HepG2 (cell line): ENCODE data around the gene PAM16. TPM values are rescaled to one million over a fixed set of nuclear protein-coding genes. Genes with fewer than 3 reads are reported as not detected.
A peak's percentile ranks its signal among the peaks of the same experiment; 100 is the strongest.

Experiments
- EED ChIP-seq: sonication (generic); formaldehyde crosslinking; IDR thresholded peaks from 2 replicates; pipeline ENCODE4 v1.5.0; 2020; ENCODE audit warnings: mild to moderate bottlenecking, missing genetic modification reagents
- FOXK2 ChIP-seq: fragments of 450-650 bp; IDR thresholded peaks from 2 replicates; pipeline ENCODE4 v1.6.1; 2016
- FOXP1 ChIP-seq, 2 experiments: fragments of 450-650 bp in 1 of 2; IDR thresholded peaks; 2 replicates each; pipeline ENCODE4 v1.6.1; 2017 to 2018; ENCODE audit warnings: antibody characterized with exemption in 1 of 2
- GFI1 ChIP-seq: sonication (generic); formaldehyde crosslinking; IDR thresholded peaks from 2 replicates; pipeline ENCODE4 v1.5.0; 2020; ENCODE audit warnings: missing genetic modification reagents, mild to moderate bottlenecking, borderline replicate concordance
- HMGA1 ChIP-seq: sonication (generic); formaldehyde crosslinking; conservative IDR thresholded peaks from 2 replicates; pipeline ENCODE4 v1.4.0; 2020; ENCODE audit warnings: missing genetic modification reagents
- KDM2A ChIP-seq: sonication (generic); formaldehyde crosslinking; IDR thresholded peaks from 2 replicates; pipeline ENCODE4 v1.4.0; 2020; ENCODE audit warnings: low read depth, missing genetic modification reagents, borderline replicate concordance
- KLF6 ChIP-seq: IDR thresholded peaks from 2 replicates; pipeline ENCODE4 v1.8.0; 2016; ENCODE audit warnings: missing biosample characterization, missing genetic modification reagents
- MEIS2 ChIP-seq: sonication (generic); formaldehyde crosslinking; IDR thresholded peaks from 2 replicates; pipeline ENCODE4 v1.9.0; 2021; ENCODE audit warnings: mild to moderate bottlenecking, missing genetic modification reagents
- NBN ChIP-seq: fragments of 450-650 bp; conservative IDR thresholded peaks from 2 replicates; pipeline ENCODE4 v1.6.1; 2017
- PHF20 ChIP-seq: sonication (generic); formaldehyde crosslinking; IDR thresholded peaks from 2 replicates; pipeline ENCODE4 v1.5.0; 2020; ENCODE audit warnings: mild to moderate bottlenecking, missing genetic modification reagents
- POLR2AphosphoS2 ChIP-seq: IDR thresholded peaks from 2 replicates; pipeline ENCODE4 v1.6.1; 2011; ENCODE audit warnings: low read depth, low read length, improper control_type of control experiment
- RARG ChIP-seq: sonication (generic); formaldehyde crosslinking; IDR thresholded peaks from 2 replicates; pipeline ENCODE4 v1.4.0; 2020; ENCODE audit warnings: low read depth, mild to moderate bottlenecking, missing genetic modification reagents
- SP5 ChIP-seq: IDR thresholded peaks from 2 replicates; pipeline ENCODE4 v1.6.1; 2016; ENCODE audit warnings: low read depth, borderline replicate concordance
- TOE1 ChIP-seq: sonication (generic); formaldehyde crosslinking; IDR thresholded peaks from 2 replicates; pipeline ENCODE4 v1.4.0; 2020; ENCODE audit warnings: mild to moderate bottlenecking, missing genetic modification reagents
- ZNF281 ChIP-seq: sonication (generic); formaldehyde crosslinking; IDR thresholded peaks from 2 replicates; pipeline ENCODE4 v1.4.0; 2020; ENCODE audit warnings: missing genetic modification reagents, borderline replicate concordance
- ZNF317 ChIP-seq: sonication (generic); formaldehyde crosslinking; IDR thresholded peaks from 2 replicates; pipeline ENCODE4 v1.5.0; 2020; ENCODE audit warnings: mild to moderate bottlenecking, missing genetic modification reagents
- ZNF343 ChIP-seq: sonication (generic); formaldehyde crosslinking; IDR thresholded peaks from 2 replicates; pipeline ENCODE4 v1.4.0; 2020; ENCODE audit warnings: mild to moderate bottlenecking, missing genetic modification reagents
- ZNF446 ChIP-seq: sonication (generic); formaldehyde crosslinking; IDR thresholded peaks from 2 replicates; pipeline ENCODE4 v1.5.0; 2020; ENCODE audit warnings: mild to moderate bottlenecking, missing genetic modification reagents
- ZSCAN21 ChIP-seq: sonication (generic); formaldehyde crosslinking; IDR thresholded peaks from 2 replicates; pipeline ENCODE4 v1.8.0; 2022; ENCODE audit warnings: mild to moderate bottlenecking, missing genetic modification reagents, moderate library complexity, borderline replicate concordance
- polyA plus RNA-seq, 8 experiments: library from polyadenylated mRNA; depleted of rRNA in 3 of 8; stranded (reverse) in 7 of 8; unstranded in 1 of 8; fragments of >200 nt; fragmentation: Illumina TruSeq in 4 of 8; extraction: Trizol in 4 of 8; gene quantifications; 2 replicates each; pipeline versions ENCODE4 v1.2.1 to v1.2.3, GENCODE V29; 2011 to 2016; ENCODE audit warnings: low read depth in 4 of 8, missing spikeins in 1 of 8, mixed read lengths in 1 of 8; ENCODE audit not compliant: insufficient read depth in 1 of 8
- total RNA-seq, 5 experiments: library from RNA; depleted of rRNA; stranded (reverse); fragments of >200 nt; fragmentation: Illumina TruSeq; extraction: Trizol; gene quantifications; 2 replicates each; pipeline ENCODE4 v1.2.3, GENCODE V29; 2016; ENCODE audit warnings: low read depth in 1 of 5
- TF ChIP-seq, protein P1 (sequence below): IDR thresholded peaks from 2 replicates; pipeline ENCODE4 v1.6.1; 2016
- TF ChIP-seq, protein P2 (sequence below): IDR thresholded peaks from 2 replicates; pipeline ENCODE4 v1.6.1; 2012; ENCODE audit warnings: low read depth, low read length, improper control_type of control experiment
- TF ChIP-seq, protein P3 (sequence below): sonication (generic); formaldehyde crosslinking; IDR thresholded peaks from 2 replicates; pipeline ENCODE4 v1.4.0; 2020; ENCODE audit warnings: mild to moderate bottlenecking, missing genetic modification reagents

PAM16 gene
- total and polyA plus RNA-seq, 2 of the 13 experiments (the other 11 are each of a cell fraction or from before 2014, with no cell fraction given), result 51.5 to 51.8 TPM

DNA sequence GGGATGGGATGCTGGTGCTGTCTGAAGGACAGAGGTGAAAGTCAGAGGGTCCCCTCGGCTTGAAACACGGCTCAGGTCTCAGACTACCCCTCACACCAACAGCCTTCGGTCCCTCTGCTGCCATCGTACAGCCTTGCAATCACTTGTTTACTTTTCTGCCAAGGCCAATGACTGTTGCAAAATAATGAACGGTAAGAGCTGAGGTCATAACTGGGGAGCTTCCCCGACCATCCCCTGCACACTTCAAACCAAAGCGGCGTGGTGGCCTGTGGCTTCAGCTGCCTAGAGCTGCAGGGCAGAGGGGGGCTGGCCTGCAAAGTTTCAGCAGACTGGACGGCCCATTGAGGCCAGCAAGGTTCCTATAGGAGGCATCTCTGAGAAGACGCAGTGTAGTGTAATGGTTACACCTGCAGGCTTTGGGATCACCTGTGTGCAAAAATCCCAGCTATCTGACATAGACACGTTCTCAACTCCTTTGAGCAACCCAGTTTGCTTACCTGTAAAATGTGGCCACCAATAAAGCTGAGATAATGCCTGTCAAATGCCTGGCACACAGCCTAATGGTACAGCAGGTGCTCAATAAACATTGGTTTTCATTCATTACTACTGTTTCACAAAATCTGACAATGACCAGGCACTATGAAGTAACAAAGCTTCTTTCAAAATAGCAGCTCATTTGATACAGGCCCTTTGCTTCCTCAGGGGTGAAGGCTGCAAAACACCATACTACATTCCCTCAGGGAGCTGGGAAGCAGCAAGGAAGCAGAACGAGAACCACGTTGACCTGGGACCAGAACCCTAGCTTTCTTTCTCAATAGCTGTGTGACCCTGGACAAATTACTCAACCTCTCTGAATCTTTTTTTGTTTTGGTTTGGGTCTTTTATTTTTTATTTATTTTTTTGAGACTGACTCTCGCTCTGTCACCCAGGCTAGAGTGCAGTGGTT, 5.0 kb downstream of the PAM16 start (continued):
- peak; percentile 52; the same call in 1 of the 2 replicates for TF ChIP-seq ZNF281
- peak; percentile 53; the same call in 1 of the 2 replicates for TF ChIP-seq SP5
- TF ChIP-seq ZNF446 (CRISPR knock-in tag), result no peak
- TF ChIP-seq POLR2AphosphoS2, result no peak
- peak; percentile 30; the same call in 1 of the 2 replicates for TF ChIP-seq KLF6 (CRISPR knock-in tag)
- TF ChIP-seq NBN, result no peak
- no peak for TF ChIP-seq HMGA1 (CRISPR knock-in tag)
- TF ChIP-seq, protein P1, sequence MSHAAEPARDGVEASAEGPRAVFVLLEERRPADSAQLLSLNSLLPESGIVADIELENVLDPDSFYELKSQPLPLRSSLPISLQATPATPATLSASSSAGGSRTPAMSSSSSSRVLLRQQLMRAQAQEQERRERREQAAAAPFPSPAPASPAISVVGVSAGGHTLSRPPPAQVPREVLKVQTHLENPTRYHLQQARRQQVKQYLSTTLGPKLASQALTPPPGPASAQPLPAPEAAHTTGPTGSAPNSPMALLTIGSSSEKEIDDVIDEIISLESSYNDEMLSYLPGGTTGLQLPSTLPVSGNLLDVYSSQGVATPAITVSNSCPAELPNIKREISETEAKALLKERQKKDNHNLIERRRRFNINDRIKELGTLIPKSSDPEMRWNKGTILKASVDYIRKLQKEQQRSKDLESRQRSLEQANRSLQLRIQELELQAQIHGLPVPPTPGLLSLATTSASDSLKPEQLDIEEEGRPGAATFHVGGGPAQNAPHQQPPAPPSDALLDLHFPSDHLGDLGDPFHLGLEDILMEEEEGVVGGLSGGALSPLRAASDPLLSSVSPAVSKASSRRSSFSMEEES, result peak; percentile 74
- TF ChIP-seq PHF20 (CRISPR knock-in tag), result no peak
- TF ChIP-seq, protein P2, sequence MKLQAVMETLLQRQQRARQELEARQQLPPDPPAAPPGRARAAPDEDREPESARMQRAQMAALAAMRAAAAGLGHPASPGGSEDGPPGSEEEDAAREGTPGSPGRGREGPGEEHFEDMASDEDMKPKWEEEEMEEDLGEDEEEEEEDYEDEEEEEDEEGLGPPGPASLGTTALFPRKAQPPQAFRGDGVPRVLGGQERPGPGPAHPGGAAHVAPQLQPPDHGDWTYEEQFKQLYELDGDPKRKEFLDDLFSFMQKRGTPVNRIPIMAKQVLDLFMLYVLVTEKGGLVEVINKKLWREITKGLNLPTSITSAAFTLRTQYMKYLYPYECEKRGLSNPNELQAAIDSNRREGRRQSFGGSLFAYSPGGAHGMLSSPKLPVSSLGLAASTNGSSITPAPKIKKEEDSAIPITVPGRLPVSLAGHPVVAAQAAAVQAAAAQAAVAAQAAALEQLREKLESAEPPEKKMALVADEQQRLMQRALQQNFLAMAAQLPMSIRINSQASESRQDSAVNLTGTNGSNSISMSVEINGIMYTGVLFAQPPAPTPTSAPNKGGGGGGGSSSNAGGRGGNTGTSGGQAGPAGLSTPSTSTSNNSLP, result peak; percentile 57; the same call in 1 of the 2 replicates
- TF ChIP-seq GFI1 (CRISPR knock-in tag), result no peak; the same call in 1 of the 2 replicates
- TF ChIP-seq TOE1 (CRISPR knock-in tag), result 0 out of 2 replicates have a peak, but pooled peaks have one; percentile 48
- TF ChIP-seq FOXK2, result peak; percentile 87
- TF ChIP-seq ZNF317 (CRISPR knock-in tag), result 0 out of 2 replicates have a peak, but pooled peaks have one; percentile 23
- TF ChIP-seq MEIS2, result 0 out of 2 replicates have a peak, but pooled peaks have one; percentile 54
- peak; percentile 62; the same call in 1 of the 2 replicates for TF ChIP-seq ZNF343 (CRISPR knock-in tag)
- peak; percentile 47 for TF ChIP-seq KDM2A
- no peak for TF ChIP-seq RARG (CRISPR knock-in tag)
- no peak for TF ChIP-seq FOXP1 (IDR thresholded peaks at IDR 0.05)
- TF ChIP-seq FOXP1 (CRISPR knock-in tag; IDR thresholded peaks at IDR 0.05), result peak; percentile 86
- TF ChIP-seq, protein P3, sequence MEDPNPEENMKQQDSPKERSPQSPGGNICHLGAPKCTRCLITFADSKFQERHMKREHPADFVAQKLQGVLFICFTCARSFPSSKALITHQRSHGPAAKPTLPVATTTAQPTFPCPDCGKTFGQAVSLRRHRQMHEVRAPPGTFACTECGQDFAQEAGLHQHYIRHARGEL (CRISPR knock-in tag), result no peak
- TF ChIP-seq ZSCAN21 (CRISPR knock-in tag), result peak; percentile 59; the same call in 1 of the 2 replicates
- TF ChIP-seq EED (CRISPR knock-in tag), result no peak
